Adrenal gland (tissue), 12 donors: ENCODE data around the gene ITPA. TPM values are rescaled to one million over a fixed set of nuclear protein-coding genes. Genes with fewer than 3 reads are reported as not detected.
A peak's percentile ranks its signal among the peaks of the same experiment; 100 is the strongest.

ENCODE experiments used
- DNase-seq, 7 donors: peaks; one replicate each; pipeline ENCODE4 v3.0.0-alpha.2; 2019 to 2020
- H3K27ac ChIP-seq, 5 donors: fragments of 200-600 bp; sonication (generic) in 4 of 5; 1 replicate in 3 of 5; 2 replicates in 2 of 5; pipeline versions ENCODE4 v1.5.1 to v1.8.0; 2016 to 2020; ENCODE audit warnings: mild to moderate bottlenecking in 1 of 5
- H3K27me3 ChIP-seq: fragments of 200-600 bp; 2 replicates; pipeline ENCODE4 v1.8.0; 2021
- H3K36me3 ChIP-seq, 2 donors: fragments of 200-600 bp; replicated peaks in 1 of 2; 1 replicate in 1 of 2; 2 replicates in 1 of 2; pipeline versions ENCODE4 v1.5.1 to v1.8.0; 2018 to 2022
- H3K4me1 ChIP-seq, 2 donors: fragments of 200-600 bp; replicated peaks in 1 of 2; 1 replicate in 1 of 2; 2 replicates in 1 of 2; pipeline versions ENCODE4 v1.5.1 to v1.8.0; 2018 to 2021
- H3K4me3 ChIP-seq, 4 donors: fragments of 200-600 bp; sonication (generic) in 3 of 4; one replicate each; pipeline ENCODE4 v1.5.1; 2016 to 2018
- H3K9me3 ChIP-seq, 3 donors: fragments of 200-600 bp; sonication (generic) in 1 of 3; replicated peaks in 1 of 3; 1 replicate in 2 of 3; 2 replicates in 1 of 3; pipeline versions ENCODE4 v1.5.1 to v1.8.0; 2016 to 2021
- CTCF ChIP-seq, 6 experiments: fragments of 450-650 bp in 4 of 6; fragments of 200-600 bp in 2 of 6; sonication (generic) in 1 of 6; IDR thresholded peaks; 1 replicate in 5 of 6; 2 replicates in 1 of 6; pipeline versions ENCODE4 v1.5.1 to v1.8.0; 2016 to 2021; ENCODE audit warnings: antibody characterized with exemption in 6 of 6, mild to moderate bottlenecking in 2 of 6, moderate library complexity in 1 of 6
- POLR2A ChIP-seq, 2 donors: fragments of 450-650 bp; IDR thresholded peaks; one replicate each; pipeline ENCODE4 v1.6.1; 2017; ENCODE audit warnings: antibody characterized with exemption in 2 of 2, mild to moderate bottlenecking in 2 of 2, moderate library complexity in 1 of 2
- WGBS, 4 donors: extraction: QIAGEN DNeasy Blood & Tissue Kit in 2 of 4; methylation state at CpG; one replicate each; pipeline versions ENCODE4 v1.1.5 to v1.1.7; 2013 to 2017; 5-methylcytosine and 5-hydroxymethylcytosine counted together
- intact Hi-C, 2 donors: fragments of 100-400 bp; cut with DNase I; formaldehyde crosslinking; loops; one replicate each; pipeline versions ENCODE4 v1.14.1 to v1.15.0; 2022 to 2023
- polyA plus RNA-seq, 3 donors: library from polyadenylated mRNA; stranded (reverse); fragments of 200-250 nt in 2 of 3; fragments of 350-450 nt in 1 of 3; fragmentation: Illumina TruSeq in 1 of 3; extraction: RNeasy Lipid Tissue Mini Kit (QIAGEN cat#74804) in 1 of 3; gene quantifications; one replicate each; pipeline ENCODE4 v1.2.3, GENCODE V29; 2013 to 2014
- total RNA-seq, 9 donors: library from RNA; depleted of rRNA in 4 of 9; stranded (reverse); fragments of >200 nt in 4 of 9; fragments of 120-200 nt in 1 of 9; fragmentation: NEBNext Ultra II Directional in 1 of 9; extraction: Animal tissue kit (Norgen Biotek cat#: 25700) in 1 of 9; gene quantifications; one replicate each; pipeline versions ENCODE4 v1.1.0 to v1.2.4, GENCODE V29; 2013 to 2023
- donor health status: healthy with polysubstance abuse.
- donor health status: Bipolar disorder and iron deficiency.
- donor health status: DM: yes; HTN: yes; CAD: no.
- donor health status: DM: no; HTN: no; CAD: no.
- donor health status: DM: no; HTN: no; CAD: no.
- donor health status: DM: yes; HTN: yes; CAD: no.

Gene ITPA
- total and polyA plus RNA-seq, 12 donors, result 29.3 to 182 (median 62.5) TPM

GRCh38 chr20:3164763-3165410 lies 44.4 kb upstream of the ITPA start:
- Histone ChIP-seq H3K27ac (no peak overlapping the region), H3K36me3 (no peaks in the 10 kb centered on the region), H3K9me3 (no peaks in the 10 kb centered on the region), H3K4me1 (peaks cover 9 to 12% of the 10 kb centered on the region in 2 donors), H3K27me3 (no peaks in the 10 kb centered on the region), H3K4me3 (no peak overlapping the region)
- WGBS, 4 donors, result 89 to 91% (median 90%) methylated on average over 16 to 41 of the region's 41 CpGs
- DNase-seq, result no peak
- TF ChIP-seq CTCF (IDR thresholded peaks at IDR 0.05) (no peak), POLR2A (IDR thresholded peaks at IDR 0.05) (no peak)
- intact Hi-C loops, result no loop called here

- 56 to 87% (median 77%) methylated on average over 28 to 45 of the region's 45 CpGs for WGBS, 4 donors
- no peak overlapping the region for H3K4me3 ChIP-seq
- TF ChIP-seq CTCF (IDR thresholded peaks at IDR 0.05) (no peak), POLR2A (IDR thresholded peaks at IDR 0.05) (no peak)
- H3K4me1 ChIP-seq, result peaks cover 9 to 12% of the 10 kb centered on the region in 2 donors
- no peaks in the 10 kb centered on the region for H3K9me3 ChIP-seq
- no peaks in the 10 kb centered on the region for H3K27me3 ChIP-seq
- intact Hi-C loops, result no loop called here
- DNase-seq, result peak in 4 of 7 donors; percentile 48 to 65 (median 57)
- H3K27ac ChIP-seq, result no peak overlapping the region
- no peaks in the 10 kb centered on the region for H3K36me3 ChIP-seq
Measured at GRCh38 chr20:3165473-3166337, 43.6 kb upstream of the ITPA start.

- H3K27ac ChIP-seq, result no peak overlapping the region
- no peaks in the 10 kb centered on the region for H3K36me3 ChIP-seq
- H3K4me3 ChIP-seq, result no peak overlapping the region
- 83 to 95% (median 90%) methylated on average over 4 to 13 of the region's 13 CpGs for whole genome bisulfite sequencing, 4 donors
- H3K4me1 ChIP-seq, result peaks cover 9 to 12% of the 10 kb centered on the region in 2 donors
- intact Hi-C loops, result no loop called here
- H3K9me3 ChIP-seq, result no peaks in the 10 kb centered on the region
- DNase-seq, result peak in 1 of 7 donors; percentile 43
- TF ChIP-seq POLR2A (IDR thresholded peaks at IDR 0.05) (no peak), CTCF (IDR thresholded peaks at IDR 0.05) (no peak)
- H3K27me3 ChIP-seq, result no peaks in the 10 kb centered on the region
Measured at GRCh38 chr20:3166338-3166912, 42.9 kb upstream of the ITPA start.

GRCh38 chr20:3166913-3167342 lies 42.4 kb upstream of the ITPA start:
- DNase-seq, result peak in 1 of 7 donors; percentile 47
- intact Hi-C loops, result no loop called here
- 95 to 100% (median 98%) methylated on average over 2 to 16 of the region's 16 CpGs for WGBS, 4 donors
- no peak overlapping the region for H3K27ac ChIP-seq
- H3K36me3 ChIP-seq, result no peaks in the 10 kb centered on the region
- H3K27me3 ChIP-seq, result no peaks in the 10 kb centered on the region
- H3K9me3 ChIP-seq, result no peaks in the 10 kb centered on the region
- TF ChIP-seq POLR2A (IDR thresholded peaks at IDR 0.05), result no peak
- no peak for TF ChIP-seq CTCF (IDR thresholded peaks at IDR 0.05)
- H3K4me3 ChIP-seq, result no peak overlapping the region
- H3K4me1 ChIP-seq, result peaks cover 9 to 12% of the 10 kb centered on the region in 2 donors
